ENCODE results near the gene KRT77. TPM values are rescaled to one million over a fixed set of nuclear protein-coding genes. Genes with fewer than 3 reads are reported as not detected.

KRT77 gene
- total and polyA plus RNA-seq, 7 donors, result 0.01 to 0.04 TPM; not detected in 5

- WGBS, 3 donors, result 68 to 73% (median 71%) methylated on average over 6 of the region's 6 CpGs
- H3K4me3 ChIP-seq, result no peak overlapping the region
- peaks cover 0 to 27% (median 5%) of the 10 kb centered on the region in 3 donors for H3K27me3 ChIP-seq (ENCODE audit: insufficient read depth in 3 of 3, low read length in 2 of 3)
- no peaks in the 10 kb centered on the region for H3K9me3 ChIP-seq
- no peaks in the 10 kb centered on the region for H3K36me3 ChIP-seq (ENCODE audit: insufficient read depth in 1 of 2, low read depth in 1 of 2)
- DNase-seq (no peak), ATAC-seq (no peak)
- intact Hi-C loops (cut with DNase I), result no loop called here
- no peak overlapping the region for H3K27ac ChIP-seq
- TF ChIP-seq CTCF (IDR thresholded peaks at IDR 0.05), result no peak
- no peaks in the 10 kb centered on the region for H3K4me1 ChIP-seq
Measured at GRCh38 chr12:52685406-52685890, 17.9 kb downstream of the KRT77 start.

- H3K27me3 ChIP-seq (ENCODE audit: insufficient read depth in 3 of 3, low read length in 2 of 3), result peaks cover 0 to 21% (median 5%) of the 10 kb centered on the region in 3 donors
- intact Hi-C loops (cut with DNase I), result no loop called here
- no peak overlapping the region for H3K4me3 ChIP-seq
- WGBS, 3 donors, result 76 to 84% (median 81%) methylated on average over 2 of the region's 2 CpGs
- TF ChIP-seq CTCF (IDR thresholded peaks at IDR 0.05), result no peak
- no peaks in the 10 kb centered on the region for H3K4me1 ChIP-seq
- H3K9me3 ChIP-seq, result no peaks in the 10 kb centered on the region
- H3K27ac ChIP-seq, result no peak overlapping the region
- no peak for ATAC-seq
- no peaks in the 10 kb centered on the region for H3K36me3 ChIP-seq (ENCODE audit: insufficient read depth in 1 of 2, low read depth in 1 of 2)
- no peak for DNase-seq
Measured at GRCh38 chr12:52684431-52684830, 18.9 kb downstream of the KRT77 start.

- Histone ChIP-seq H3K9me3 (no peaks in the 10 kb centered on the region), H3K27ac (no peak overlapping the region), H3K36me3 (ENCODE audit: insufficient read depth in 1 of 2, low read depth in 1 of 2) (no peaks in the 10 kb centered on the region), H3K27me3 (ENCODE audit: insufficient read depth in 3 of 3, low read length in 2 of 3) (peaks cover 0 to 21% (median 5%) of the 10 kb centered on the region in 3 donors), H3K4me3 (no peak overlapping the region), H3K4me1 (no peaks in the 10 kb centered on the region)
- no peak for TF ChIP-seq CTCF (IDR thresholded peaks at IDR 0.05)
- ATAC-seq (no peak), DNase-seq (no peak)
- 79 to 85% (median 84%) methylated on average over 12 of the region's 12 CpGs for WGBS, 3 donors
- intact Hi-C loops (cut with DNase I), result no loop called here
Measured at GRCh38 chr12:52683575-52684300, 19.6 kb downstream of the KRT77 start.

- Histone ChIP-seq H3K4me1 (no peaks in the 10 kb centered on the region), H3K27ac (no peak overlapping the region), H3K9me3 (no peaks in the 10 kb centered on the region), H3K36me3 (ENCODE audit: insufficient read depth in 1 of 2, low read depth in 1 of 2) (no peaks in the 10 kb centered on the region), H3K4me3 (no peak overlapping the region), H3K27me3 (ENCODE audit: insufficient read depth in 3 of 3, low read length in 2 of 3) (peaks cover 0 to 20% (median 1%) of the 10 kb centered on the region in 3 donors)
- peak in 1 of 4 donors; percentile 43 for ATAC-seq
- intact Hi-C loops (cut with DNase I), result no loop called here
- 56 to 67% (median 66%) methylated on average over 4 of the region's 4 CpGs for WGBS, 3 donors
- TF ChIP-seq CTCF (IDR thresholded peaks at IDR 0.05), result no peak
- no peak for DNase-seq
Measured at GRCh38 chr12:52682938-52683574, 20.3 kb downstream of the KRT77 start.
